NB4 (cell line): ENCODE data around the gene CADPS.

Experiments used
- DNase-seq: peaks from one replicate; pipeline ENCODE4 v3.0.0; 2010; ENCODE audit warnings: low read depth
- H3K4me3 ChIP-seq: one replicate; pipeline ENCODE4 v1.5.1; 2011; ENCODE audit warnings: mild to moderate bottlenecking, low read depth, low read length, moderate library complexity
- MYC ChIP-seq: IDR thresholded peaks from 2 replicates; pipeline ENCODE4 v1.6.1; 2011; ENCODE audit warnings: low read depth, low read length
- POLR2A ChIP-seq: IDR thresholded peaks from 2 replicates; pipeline ENCODE4 v1.6.1; 2011; ENCODE audit warnings: mild to moderate bottlenecking; ENCODE audit not compliant: insufficient read length; ENCODE audit errors: extremely low read depth

The CADPS gene

GRCh38 chr3:62355703-62356102, 519.5 kb downstream of the CADPS start:
- TF ChIP-seq POLR2A = no peak
- TF ChIP-seq MYC = no peak
- H3K4me3 ChIP-seq = no peak overlapping the region
- DNase-seq = no peak
